ENCODE measurements around the gene ACSM3. TPM values are rescaled to one million over a fixed set of nuclear protein-coding genes. Genes with fewer than 3 reads are reported as not detected.

Gene ACSM3
- polyA plus RNA-seq, 1 of the 3 experiments (the other 2 are of a cell fraction) = 0.44 TPM

- no peak overlapping the region for H2AFZ ChIP-seq (ENCODE audit: low read depth)
- no peaks in the 10 kb centered on the region for H3K9me2 ChIP-seq
- TF ChIP-seq RCOR1 (IDR thresholded peaks at IDR 0.05; ENCODE audit: low read length) (no peak), MAX (IDR thresholded peaks at IDR 0.05; ENCODE audit: low read depth) (no peak), SIN3A (IDR thresholded peaks at IDR 0.05; ENCODE audit: borderline replicate concordance, low read depth, low read length) (no peak), NRF1 (IDR thresholded peaks at IDR 0.05; ENCODE audit: low read depth, low read length) (no peak)
- TF ChIP-seq, protein P1, sequence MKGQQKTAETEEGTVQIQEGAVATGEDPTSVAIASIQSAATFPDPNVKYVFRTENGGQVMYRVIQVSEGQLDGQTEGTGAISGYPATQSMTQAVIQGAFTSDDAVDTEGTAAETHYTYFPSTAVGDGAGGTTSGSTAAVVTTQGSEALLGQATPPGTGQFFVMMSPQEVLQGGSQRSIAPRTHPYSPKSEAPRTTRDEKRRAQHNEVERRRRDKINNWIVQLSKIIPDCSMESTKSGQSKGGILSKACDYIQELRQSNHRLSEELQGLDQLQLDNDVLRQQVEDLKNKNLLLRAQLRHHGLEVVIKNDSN (IDR thresholded peaks at IDR 0.05; ENCODE audit: borderline replicate concordance, low read depth) = no peak
- H3K36me3 ChIP-seq (replicated peaks in 1 of 2; ENCODE audit: control insufficient read depth in 1 of 2, insufficient read depth in 2 of 2, low read length in 1 of 2) = peaks cover 28 to 38% of the 10 kb centered on the region in 2 experiments
- no peak overlapping the region for H3K9ac ChIP-seq
- H3K4me2 ChIP-seq = no peak overlapping the region
- H3F3A ChIP-seq (replicated peaks; ENCODE audit: insufficient read depth) = no peaks in the 10 kb centered on the region
- H3K79me2 ChIP-seq (ENCODE audit: insufficient read depth) = no peaks in the 10 kb centered on the region
- H3K27me3 ChIP-seq (ENCODE audit: insufficient read depth) = no peaks in the 10 kb centered on the region
- ChIA-PET POLR2A (no interaction called here), CTCF (no interaction called here)
- H3K9me3 ChIP-seq = no peaks in the 10 kb centered on the region; the same call in 1 of the 2 replicates
- 95% methylated on average over 2 of the region's 2 CpGs for WGBS (ENCODE audit: low lambda C conversion rate)
- no peak overlapping the region for H3K4me3 ChIP-seq (ENCODE audit: low read depth in 2 of 2, low read length in 1 of 2)
- H3K27ac ChIP-seq (ENCODE audit: low read depth in 2 of 2, low read length in 1 of 2) = no peak overlapping the region
- no peaks in the 10 kb centered on the region for H3K4me1 ChIP-seq (ENCODE audit: control insufficient read depth in 1 of 2, insufficient read depth in 2 of 2, low read depth in 1 of 2, low read length in 1 of 2)
- DNase-seq = no peak
- H4K20me1 ChIP-seq (ENCODE audit: insufficient read depth) = no peaks in the 10 kb centered on the region
Observed at GRCh38 chr16:20839504-20839903, 75.7 kb downstream of the ACSM3 start.

DNA sequence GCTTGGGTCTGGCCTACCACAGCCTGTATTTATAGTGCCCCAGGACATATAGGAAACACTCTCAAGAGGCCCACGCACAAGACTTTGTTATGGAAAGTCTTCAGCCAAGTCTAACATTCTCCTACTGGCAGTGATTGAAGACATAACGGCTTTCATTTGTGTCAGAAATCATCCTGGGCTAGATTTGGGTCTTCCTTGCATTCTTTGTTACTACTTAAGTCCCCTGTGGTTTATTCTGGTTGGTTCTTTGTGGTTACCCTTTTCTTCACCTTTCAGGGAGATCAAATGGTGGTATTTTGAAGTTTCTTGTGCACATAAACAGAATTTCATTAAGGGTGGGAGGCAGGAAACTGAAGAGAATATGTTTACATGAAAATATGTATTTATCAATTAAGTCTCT is 80.2 kb downstream of the ACSM3 start:
- TF ChIP-seq TAF1 (IDR thresholded peaks at IDR 0.05; ENCODE audit: borderline replicate concordance, low read depth, low read length) (no peak), MAX (IDR thresholded peaks at IDR 0.05; ENCODE audit: low read depth) (no peak), FOXJ3 (CRISPR knock-in tag; IDR thresholded peaks at IDR 0.05) (no peak), GATA2 (CRISPR knock-in tag; IDR thresholded peaks at IDR 0.05) (no peak), PBX3 (IDR thresholded peaks at IDR 0.05) (no peak), ZBTB33 (IDR thresholded peaks at IDR 0.05; ENCODE audit: borderline replicate concordance, low read depth) (no peak), SIN3A (IDR thresholded peaks at IDR 0.05; ENCODE audit: borderline replicate concordance, low read depth, low read length) (no peak), NFIC (IDR thresholded peaks at IDR 0.05; ENCODE audit: borderline replicate concordance) (no peak), CHD2 (IDR thresholded peaks at IDR 0.05; ENCODE audit: low read length, partially characterized antibody) (no peak), YY1 (IDR thresholded peaks at IDR 0.05; ENCODE audit: low read depth) (no peak), POLR2AphosphoS5 (IDR thresholded peaks at IDR 0.05; ENCODE audit: low read depth, low read length) (no peak)
- WGBS (ENCODE audit: low lambda C conversion rate) = 100% methylated on average over 2 of the region's 2 CpGs
- CTCF ChIA-PET = no interaction called here

More for the DNA sequence above, 80.2 kb downstream of the ACSM3 start:
- H3K79me2 ChIP-seq (ENCODE audit: insufficient read depth) = no peaks in the 10 kb centered on the region
- POLR2A ChIA-PET = no interaction called here
- no peaks in the 10 kb centered on the region for H3F3A ChIP-seq (replicated peaks; ENCODE audit: insufficient read depth)
- H4K20me1 ChIP-seq (ENCODE audit: insufficient read depth) = no peaks in the 10 kb centered on the region
- no peak for DNase-seq
- no peaks in the 10 kb centered on the region for H3K27me3 ChIP-seq (ENCODE audit: insufficient read depth)
- no peak overlapping the region for H3K9ac ChIP-seq
- no peaks in the 10 kb centered on the region for H3K9me3 ChIP-seq
- H3K4me1 ChIP-seq (ENCODE audit: control insufficient read depth in 1 of 2, insufficient read depth in 2 of 2, low read depth in 1 of 2, low read length in 1 of 2) = no peaks in the 10 kb centered on the region
- no peak overlapping the region for H2AFZ ChIP-seq (ENCODE audit: low read depth)
- no peaks in the 10 kb centered on the region for H3K9me2 ChIP-seq
- H3K36me3 ChIP-seq (replicated peaks in 1 of 2; ENCODE audit: control insufficient read depth in 1 of 2, insufficient read depth in 2 of 2, low read length in 1 of 2) = peaks cover 28 to 35% of the 10 kb centered on the region in 2 experiments
- H3K4me2 ChIP-seq = no peak overlapping the region
- H3K4me3 ChIP-seq (ENCODE audit: low read depth in 2 of 2, low read length in 1 of 2) = no peak overlapping the region
- H3K27ac ChIP-seq (ENCODE audit: low read depth in 2 of 2, low read length in 1 of 2) = no peak overlapping the region
